Left lung (tissue), 10 donors: Measurements from ENCODE around the gene STX3. TPM values are rescaled to one million over a fixed set of nuclear protein-coding genes. Genes with fewer than 3 reads are reported as not detected.
A peak's percentile ranks its signal among the peaks of the same experiment; 100 is the strongest.

Experiments
- ATAC-seq: fragments of 200-7000 bp; cut with Tn5 transposase; one replicate; pipeline ENCODE4 v1.9.1; 2020; ENCODE audit warnings: moderate library complexity
- DNase-seq, 4 donors: peaks; one replicate each; pipeline ENCODE4 v3.0.0-alpha.2; 2013 to 2020
- H3K27ac ChIP-seq, 2 donors: fragments of 200-600 bp; sonication (generic) in 1 of 2; one replicate each; pipeline versions ENCODE4 v1.5.0 to v1.8.0; 2020 to 2021
- H3K27me3 ChIP-seq, 2 donors: fragments of 200-600 bp; sonication (generic) in 1 of 2; one replicate each; pipeline versions ENCODE4 v1.5.0 to v1.8.0; 2020 to 2021
- H3K36me3 ChIP-seq, 2 donors: fragments of 200-600 bp; sonication (generic) in 1 of 2; one replicate each; pipeline versions ENCODE4 v1.5.0 to v1.8.0; 2020 to 2021
- H3K4me1 ChIP-seq, 2 donors: fragments of 200-600 bp; one replicate each; pipeline ENCODE4 v1.8.0; 2021
- H3K4me3 ChIP-seq, 2 donors: fragments of 200-600 bp; sonication (generic) in 1 of 2; one replicate each; pipeline versions ENCODE4 v1.5.0 to v1.8.0; 2020 to 2021; ENCODE audit warnings: mild to moderate bottlenecking in 1 of 2
- H3K9me3 ChIP-seq, 2 donors: fragments of 200-600 bp; sonication (generic) in 1 of 2; one replicate each; pipeline versions ENCODE4 v1.5.0 to v1.8.0; 2020 to 2021
- CTCF ChIP-seq, 2 donors: fragments of 200-600 bp; sonication (generic) in 1 of 2; IDR thresholded peaks; one replicate each; pipeline versions ENCODE4 v1.5.0 to v1.8.0; 2021; ENCODE audit warnings: antibody characterized with exemption in 2 of 2
- intact Hi-C, 2 donors: fragments of 100-400 bp; cut with DNase I; formaldehyde crosslinking; loops; one replicate each; pipeline versions ENCODE4 v1.11.2 to v1.14.2; 2022
- polyA plus RNA-seq, 6 donors: library from polyadenylated mRNA; unstranded; fragments of 120-200 nt; gene quantifications; one replicate each; pipeline ENCODE4 v1.2.1, GENCODE V29; 2013; ENCODE audit not compliant: insufficient read length in 6 of 6
- total RNA-seq, 2 donors: library from RNA; stranded (reverse); fragmentation: NEBNext Ultra II Directional; extraction: Animal tissue kit (Norgen Biotek cat#: 25700); gene quantifications; one replicate each; pipeline ENCODE4 v1.2.1, GENCODE V29; 2021
- donor health status: DM: no; HTN: yes; CAD: no.
- donor health status: DM: no; HTN: no; CAD: no.

Gene STX3
- total and polyA plus RNA-seq, 8 donors: 26.8 to 66.7 (median 31.2) TPM

GRCh38 chr11:59801981-59802638 is 46.9 kb downstream of the STX3 start:
- H3K4me3 ChIP-seq: no peak overlapping the region
- no peaks in the 10 kb centered on the region for H3K9me3 ChIP-seq
- no peak for TF ChIP-seq CTCF (IDR thresholded peaks at IDR 0.05)
- no peaks in the 10 kb centered on the region for H3K27me3 ChIP-seq
- H3K27ac ChIP-seq: peak overlapping the region in 1 of 2 donors; percentile 3
- peaks cover 0 to 7% of the 10 kb centered on the region in 2 donors for H3K4me1 ChIP-seq
- ATAC-seq (peak; percentile 66), DNase-seq (no peak)
- intact Hi-C loops: loop anchor here in 1 of 2 donors (2.0 kb wide), 1 partner anchor 47 kb away; the partner anchor contains the start of gene STX3
- peaks cover 0 to 92% of the 10 kb centered on the region in 2 donors for H3K36me3 ChIP-seq

- Histone ChIP-seq H3K4me1 (peaks cover 0 to 7% of the 10 kb centered on the region in 2 donors), H3K36me3 (peaks cover 0 to 92% of the 10 kb centered on the region in 2 donors), H3K9me3 (no peaks in the 10 kb centered on the region), H3K27ac (no peak overlapping the region), H3K4me3 (no peak overlapping the region), H3K27me3 (no peaks in the 10 kb centered on the region)
- peak; percentile 50 to 64 for TF ChIP-seq CTCF (IDR thresholded peaks at IDR 0.05)
- ATAC-seq: peak; percentile 87
- intact Hi-C loops: loop anchor here in 1 of 2 donors (2.0 kb wide), 1 partner anchor 48 kb away; the partner anchor contains the start of gene STX3
- DNase-seq: peak in 2 of 4 donors; percentile 42 to 59
These were observed 47.5 kb downstream of the STX3 start for GRCh38 chr11:59802639-59803176.

GRCh38 chr11:59804061-59804460 is 48.9 kb downstream of the STX3 start:
- Histone ChIP-seq H3K4me1 (peaks cover 0 to 11% of the 10 kb centered on the region in 2 donors), H3K27me3 (no peaks in the 10 kb centered on the region), H3K9me3 (no peaks in the 10 kb centered on the region), H3K36me3 (peaks cover 0 to 84% of the 10 kb centered on the region in 2 donors), H3K27ac (no peak overlapping the region), H3K4me3 (no peak overlapping the region)
- no peak for DNase-seq
- intact Hi-C loops: no loop called here
- TF ChIP-seq CTCF (IDR thresholded peaks at IDR 0.05): no peak
- no peak for ATAC-seq

- H3K27me3 ChIP-seq: no peaks in the 10 kb centered on the region
- DNase-seq: no peak
- H3K4me1 ChIP-seq: peaks cover 4 to 25% of the 10 kb centered on the region in 2 donors
- H3K27ac ChIP-seq: no peak overlapping the region
- intact Hi-C loops: no loop called here
- H3K4me3 ChIP-seq: no peak overlapping the region
- H3K36me3 ChIP-seq: peaks cover 0 to 59% of the 10 kb centered on the region in 2 donors
- ATAC-seq: no peak
- no peak for TF ChIP-seq CTCF (IDR thresholded peaks at IDR 0.05)
- H3K9me3 ChIP-seq: no peaks in the 10 kb centered on the region
These were observed 52.0 kb downstream of the STX3 start for GRCh38 chr11:59807047-59807610.
